Fibroblast of peridontal ligament (primary cell): ENCODE measurements around the gene RCC2.
"Not testable (repeated sequence)": the region's sequence is repeated elsewhere in the genome, so short reads cannot be mapped to it uniquely, and the experiment has no call there.

ENCODE experiments used
- DNase-seq: peaks from one replicate; pipeline ENCODE4 v3.0.0-alpha.2; 2010; ENCODE audit errors: extremely low read depth

The RCC2 gene

DNA sequence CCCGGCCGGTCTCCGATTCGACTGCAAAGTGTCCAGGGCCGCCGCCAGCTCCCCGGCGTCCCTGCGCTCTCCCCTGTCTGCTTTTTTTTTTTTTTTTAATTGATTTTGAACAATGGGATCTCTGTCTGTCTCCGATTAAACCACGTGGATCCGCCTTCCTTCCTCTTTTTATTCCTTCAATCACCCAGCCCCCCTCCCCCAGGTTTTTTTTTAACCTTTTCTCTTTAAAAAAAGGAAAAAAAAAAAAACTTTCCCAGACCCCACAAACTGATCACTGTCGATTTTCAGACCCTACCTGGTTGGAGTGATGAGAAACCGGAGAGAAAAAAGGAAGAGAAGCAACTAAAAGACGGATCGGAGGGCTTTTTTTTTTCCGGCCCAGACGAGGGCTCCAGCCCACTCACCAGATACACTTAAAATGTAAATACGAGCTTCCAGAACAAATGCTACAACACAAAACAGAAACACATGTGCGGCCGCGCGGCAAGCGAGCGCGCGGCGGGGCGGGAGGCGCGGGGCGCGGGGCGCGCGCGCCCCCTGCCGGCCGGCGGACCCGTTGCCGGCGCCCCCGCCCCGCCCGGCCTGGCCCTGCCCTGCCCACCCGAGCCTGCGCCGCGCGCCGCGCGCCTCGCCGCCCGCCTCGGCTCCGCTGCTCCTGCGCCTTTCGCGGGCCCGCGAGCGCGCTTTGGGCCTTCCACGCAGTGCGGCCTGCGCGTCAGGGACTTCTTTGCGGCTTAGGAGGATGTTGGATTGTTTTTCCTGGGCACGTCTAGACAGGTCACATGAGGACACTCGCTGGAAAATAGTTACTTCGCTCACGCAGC, at the start of gene RCC2:
TSS of gene RCC2 (minus strand) at position 428 of the 824 bp plus-strand sequence. CDS start 1,163 bp downstream, outside the sequence.
- DNase-seq, result peak; percentile 79

DNA sequence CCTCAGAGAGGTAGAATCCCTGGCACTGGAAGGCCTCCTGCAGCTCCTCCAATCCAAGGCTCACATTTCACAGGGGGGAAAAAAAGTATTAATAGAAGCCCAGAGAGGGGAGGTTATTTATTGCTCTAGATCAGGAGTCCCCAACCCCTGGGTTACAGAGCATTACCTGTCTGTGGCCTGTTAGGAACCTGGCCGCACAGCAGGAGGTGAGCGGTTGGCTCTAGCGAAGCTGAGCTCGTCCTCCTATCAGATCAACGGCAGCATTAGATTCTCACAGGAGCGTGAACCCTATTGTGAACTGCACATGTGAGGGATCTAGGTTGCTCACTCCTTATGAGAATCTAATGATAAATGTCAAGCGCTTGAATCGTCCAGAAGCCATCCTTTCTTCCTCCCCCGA, 46.8 kb upstream of the RCC2 start:
- no peak for DNase-seq

DNA sequence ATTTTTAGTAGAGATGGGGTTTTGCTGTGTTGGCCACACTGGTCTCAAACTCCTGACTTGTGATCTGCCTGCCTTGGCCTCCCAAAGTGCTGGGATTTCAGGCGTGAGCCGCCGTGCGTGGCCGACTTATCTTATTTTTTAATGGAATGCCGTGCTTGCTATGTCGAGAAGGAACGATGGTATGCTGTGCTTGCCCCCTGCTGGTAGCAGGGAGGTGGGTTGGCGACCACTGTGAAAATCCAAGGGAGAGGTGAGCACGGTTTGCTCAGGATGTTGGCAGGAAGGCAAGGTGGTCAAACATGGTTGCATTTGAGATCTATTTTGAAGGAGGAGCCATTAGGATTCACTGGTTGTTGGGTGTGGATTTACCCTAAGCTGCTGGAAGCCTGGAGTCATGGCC, 45.8 kb upstream of the RCC2 start:
- DNase-seq, result no peak

DNA sequence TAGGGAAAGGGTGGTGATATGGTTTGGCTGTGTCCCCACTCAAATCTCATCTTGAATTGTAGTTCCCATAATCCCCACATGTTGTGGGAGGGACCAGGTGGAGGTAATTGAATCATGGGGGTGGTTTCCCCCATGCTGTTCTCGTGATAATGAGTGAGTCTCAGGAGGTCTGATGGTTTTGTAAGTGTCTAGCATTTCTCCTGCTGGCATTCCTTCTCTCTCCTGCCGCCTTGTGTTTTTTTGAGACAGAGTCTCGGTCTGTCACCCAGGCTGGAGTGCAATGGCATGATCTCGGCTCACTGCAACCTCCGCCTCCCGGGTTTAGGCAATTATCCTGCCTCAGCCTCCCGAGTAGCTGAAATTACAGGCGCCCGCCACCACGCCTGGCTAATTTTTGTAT, 42.5 kb upstream of the RCC2 start:
- DNase-seq, result not testable (repeated sequence)

DNA sequence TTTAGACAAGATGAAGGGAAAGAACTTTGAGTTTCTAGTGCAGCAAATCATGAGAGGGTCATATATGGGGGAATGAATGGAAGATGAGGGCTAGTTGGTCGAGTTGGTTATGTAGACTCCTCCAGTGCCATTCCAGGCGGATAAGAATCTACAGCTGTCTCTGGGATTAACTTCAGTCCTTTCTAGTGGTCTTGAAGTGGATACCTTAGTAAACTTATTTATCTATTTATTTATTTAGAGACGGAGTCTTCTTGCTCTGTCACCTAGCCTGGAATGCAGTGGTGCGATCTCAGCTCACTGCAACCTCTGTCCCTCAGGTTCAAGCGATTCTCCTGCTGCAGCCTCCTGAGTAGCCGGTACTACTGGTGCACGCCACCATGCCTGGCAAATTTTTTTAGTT, 41.4 kb upstream of the RCC2 start:
- DNase-seq, result no peak

DNA sequence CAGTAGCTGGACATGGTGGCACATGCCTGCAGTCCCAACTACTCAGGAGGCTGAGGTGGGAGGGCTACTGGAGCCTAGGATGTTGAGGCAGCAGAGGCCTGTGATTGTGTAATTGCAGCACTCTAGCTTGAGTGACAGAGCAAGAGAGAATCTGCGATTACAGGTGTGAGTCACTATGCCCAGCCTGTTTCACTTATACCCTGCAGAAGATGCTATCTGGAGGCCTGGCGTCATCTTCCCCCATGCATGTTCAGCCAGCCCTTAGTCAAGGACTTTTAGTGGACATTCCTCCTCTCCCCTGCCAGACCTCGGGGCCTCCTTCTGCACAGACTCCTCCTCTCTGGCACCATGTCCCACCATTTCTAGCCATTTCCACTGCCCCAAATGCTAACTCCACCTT, 36.3 kb upstream of the RCC2 start:
- DNase-seq, result no peak

DNA sequence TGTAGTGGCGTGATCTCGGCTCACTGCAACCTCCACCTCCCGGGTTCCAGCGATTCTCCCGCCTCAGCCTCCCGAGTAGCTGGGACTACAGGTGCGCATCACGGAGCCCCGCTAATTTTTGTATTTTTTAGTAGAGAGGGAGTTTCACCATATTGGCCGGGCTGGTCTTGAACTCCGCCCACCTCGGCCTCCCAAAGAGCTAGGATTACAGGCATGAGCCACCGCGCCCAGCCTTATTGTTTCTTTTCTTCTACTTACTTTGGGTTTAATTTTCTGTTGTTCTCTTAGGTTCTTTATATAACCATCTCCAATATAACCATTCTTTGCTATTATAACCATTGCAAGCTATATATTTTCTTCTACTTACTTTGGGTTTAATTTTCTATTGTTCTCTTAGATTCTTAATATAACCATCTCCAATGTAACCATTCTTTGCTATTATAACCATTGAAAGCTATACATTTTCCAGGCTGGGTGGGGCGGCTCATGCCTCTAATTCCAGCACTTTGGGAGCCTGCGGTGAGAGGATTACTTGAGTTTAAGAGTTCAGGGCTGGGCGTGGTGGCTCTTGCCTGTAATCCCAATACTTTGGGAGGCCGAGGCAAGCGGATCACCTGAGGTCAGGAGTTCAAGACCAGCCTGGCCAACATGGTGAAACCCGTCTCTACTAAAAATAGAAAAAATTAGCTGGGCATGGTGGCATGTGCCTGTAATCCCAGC, 35.5 kb upstream of the RCC2 start:
- not testable (repeated sequence) for DNase-seq

DNA sequence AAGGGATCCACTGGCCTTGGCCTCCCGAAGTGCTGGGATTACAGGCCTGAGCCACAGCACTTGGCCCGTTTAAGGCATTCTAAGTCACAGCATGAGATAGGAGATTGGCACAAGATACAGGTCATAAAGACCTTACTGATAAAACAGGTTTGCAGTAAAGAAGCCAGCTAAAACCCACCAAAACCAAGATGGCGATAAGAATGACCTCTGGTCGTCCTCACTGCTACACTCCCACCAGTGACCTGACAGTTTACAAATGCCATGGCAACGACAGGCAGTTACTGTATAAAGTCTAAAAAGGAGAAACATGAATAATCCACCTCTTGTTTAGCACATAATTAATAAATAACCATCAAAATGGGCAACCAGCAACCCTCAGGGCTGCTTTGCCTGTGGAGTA, 33.3 kb upstream of the RCC2 start:
- DNase-seq, result no peak

DNA sequence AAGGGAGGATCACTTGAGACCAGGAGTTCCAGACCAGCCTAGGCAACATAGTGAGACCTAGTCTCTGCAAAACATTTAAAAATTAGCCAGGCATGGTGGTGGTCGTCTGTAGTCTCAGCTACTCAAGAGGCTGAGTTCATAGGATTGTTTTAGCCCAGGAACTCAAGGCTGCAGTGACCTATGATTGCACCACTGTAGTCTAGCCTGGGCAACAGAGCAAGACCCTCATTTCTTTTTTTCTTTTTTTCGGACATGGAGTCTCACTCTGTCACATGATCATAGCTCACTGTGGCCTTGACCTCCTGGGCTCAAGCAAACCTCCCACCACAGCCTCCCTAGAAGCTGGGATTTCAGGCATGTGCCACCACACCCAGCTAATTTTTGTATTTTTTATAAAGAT, 31.9 kb upstream of the RCC2 start:
- DNase-seq, result no peak

DNA sequence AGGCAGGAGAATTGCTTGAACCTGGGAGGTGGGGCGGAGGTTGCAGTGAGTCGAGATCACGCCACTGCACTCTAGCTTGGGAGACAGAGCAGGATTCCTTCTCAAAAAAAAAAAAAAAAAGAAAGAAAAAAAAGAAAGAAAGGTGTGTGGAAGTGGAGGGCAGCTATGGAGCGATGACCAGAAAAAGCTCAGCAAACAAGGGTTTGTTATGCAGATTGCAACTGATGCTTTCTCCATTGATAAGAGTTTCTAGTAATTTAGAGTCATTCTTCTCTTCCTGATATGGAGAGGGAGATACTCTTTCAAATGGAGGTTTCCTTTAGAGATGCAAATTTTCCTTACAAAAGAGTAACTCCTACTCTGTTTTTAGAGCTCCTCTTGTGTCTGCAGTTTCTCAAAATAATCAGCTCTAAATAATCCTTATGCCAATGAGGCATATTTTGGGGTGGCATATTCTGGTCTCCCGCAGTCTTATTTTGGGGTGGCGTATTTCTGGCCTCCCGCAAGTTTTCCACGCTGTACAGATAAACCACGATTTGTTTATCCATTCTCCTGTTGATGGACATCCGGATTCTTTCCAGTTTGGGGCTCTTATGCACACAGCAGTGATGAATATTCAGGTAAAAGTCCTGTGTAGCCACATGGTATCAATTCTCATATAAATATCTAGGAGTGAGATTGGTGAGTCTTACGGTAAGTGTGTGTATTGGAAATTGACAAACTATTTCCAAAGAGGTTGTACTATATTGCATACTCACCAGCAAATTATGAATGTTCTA, 30.7 kb upstream of the RCC2 start:
- DNase-seq, result no peak

DNA sequence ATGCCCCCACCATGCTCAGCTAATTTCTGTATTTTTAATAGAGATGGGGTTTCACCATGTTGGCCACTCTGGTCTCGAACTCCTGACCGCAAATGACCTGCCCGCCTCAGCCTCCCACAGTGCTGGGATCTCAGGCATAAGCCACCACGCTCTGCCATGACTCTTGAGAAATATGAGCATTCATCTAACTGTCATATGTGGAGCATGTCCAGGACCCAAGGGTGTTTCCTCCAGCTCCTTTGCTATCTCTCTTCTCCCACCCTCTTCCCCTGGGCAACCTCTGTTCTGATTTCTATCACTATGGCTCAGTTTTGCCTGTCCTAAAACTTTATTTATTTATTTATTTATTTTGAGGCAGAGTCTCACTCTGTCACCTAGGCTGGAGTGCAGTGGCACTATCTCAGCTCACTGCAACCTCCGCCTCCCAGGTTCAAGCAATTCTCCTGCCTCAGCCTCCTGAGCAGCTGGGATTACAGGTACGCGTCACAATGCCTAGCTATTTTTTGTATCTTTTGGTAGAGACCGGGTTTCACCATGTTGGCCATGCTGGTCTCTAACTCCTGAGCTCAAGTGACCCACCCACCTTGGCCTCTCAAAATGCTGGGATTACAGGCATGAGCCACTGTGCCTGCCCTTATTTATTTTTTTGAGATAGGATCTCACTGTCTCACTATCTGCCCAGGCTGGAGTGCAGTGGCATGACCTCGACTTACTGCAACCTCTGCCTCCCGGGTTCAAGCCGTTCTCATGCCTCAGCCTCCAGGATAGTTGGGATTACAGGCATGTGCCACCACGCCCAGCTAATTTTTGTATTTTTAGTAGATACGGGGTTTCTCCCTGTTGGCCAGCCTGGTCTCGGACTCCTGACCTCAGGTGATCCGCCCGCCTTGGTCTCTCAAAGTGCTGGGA, 29.1 kb upstream of the RCC2 start:
- not testable (repeated sequence) for DNase-seq

DNA sequence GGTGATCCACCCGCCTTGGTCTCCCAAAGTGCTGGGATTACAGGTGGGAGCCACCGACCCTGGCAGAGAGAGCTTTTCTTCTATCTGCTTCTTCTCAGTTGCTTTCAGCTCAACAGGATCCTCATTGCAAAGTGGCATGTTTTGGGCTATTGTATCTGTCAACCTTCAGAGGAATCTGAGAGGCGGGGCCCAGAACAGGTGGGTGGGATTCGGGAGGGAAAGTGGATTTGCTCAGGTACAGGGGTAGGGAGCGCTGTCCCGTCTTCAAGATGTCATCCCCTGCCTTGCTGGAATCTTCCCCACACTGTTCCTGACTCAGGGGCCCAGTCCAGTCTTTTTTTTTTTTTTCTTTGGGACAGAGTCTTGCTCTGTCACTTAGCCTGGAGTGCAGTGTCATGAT, 26.9 kb upstream of the RCC2 start:
- no peak for DNase-seq

DNA sequence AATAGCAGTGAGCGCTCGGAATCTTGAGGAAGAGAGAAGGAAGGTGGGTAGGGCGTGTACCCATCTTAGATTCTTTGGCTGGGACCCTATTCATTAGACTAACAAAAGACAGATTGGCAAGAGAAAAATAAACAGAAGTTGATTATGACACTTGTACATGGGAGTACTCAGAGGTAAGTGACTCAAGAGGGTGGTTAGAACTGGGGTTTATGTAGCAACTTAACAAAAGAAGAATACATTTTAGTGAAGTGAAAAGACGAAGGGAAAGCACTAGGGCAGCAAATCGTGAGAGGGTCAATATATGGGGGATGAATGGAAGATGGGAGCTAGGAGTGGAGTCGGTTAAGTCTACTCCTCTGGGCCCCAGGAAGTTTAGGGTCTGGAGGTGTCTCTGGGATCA, 25.8 kb upstream of the RCC2 start:
- no peak for DNase-seq

DNA sequence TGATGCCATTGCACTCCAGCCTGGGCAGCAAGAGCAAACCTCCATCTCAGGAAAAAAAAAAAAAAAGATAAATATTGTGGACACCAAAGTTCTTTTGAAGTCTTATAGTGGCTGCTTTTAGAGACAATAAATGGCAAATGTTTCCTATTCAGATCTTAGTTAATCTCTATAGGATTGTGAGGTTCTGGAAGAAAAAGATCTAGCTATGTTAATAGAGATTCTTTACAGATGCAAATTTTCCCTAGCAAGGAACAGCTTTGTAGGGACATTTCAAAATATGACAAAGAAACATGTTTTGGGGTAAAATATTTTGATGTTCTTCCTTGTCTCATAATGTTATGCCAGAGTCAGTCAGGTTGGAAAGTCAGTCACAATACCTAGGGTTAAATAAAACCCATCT, 24.5 kb upstream of the RCC2 start:
- DNase-seq, result no peak

DNA sequence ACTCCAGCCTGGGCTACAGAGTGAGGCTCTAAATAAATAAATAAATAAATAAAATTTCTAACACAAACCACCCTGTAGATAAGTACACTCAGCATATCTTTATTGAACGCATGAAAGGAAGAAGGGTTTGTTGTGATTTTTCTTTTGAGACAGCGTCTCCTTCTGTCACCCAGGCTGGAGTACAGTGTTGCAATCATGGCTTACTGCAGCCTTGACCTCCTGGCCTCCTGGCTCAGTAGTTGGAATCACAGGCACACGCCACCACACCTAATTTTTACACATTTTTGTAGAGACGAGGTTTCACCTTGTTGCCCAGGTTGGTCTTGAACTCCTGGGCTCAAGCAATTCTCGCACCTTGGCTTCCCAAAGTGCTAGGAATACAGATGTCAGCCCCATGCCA, 23.2 kb upstream of the RCC2 start:
- DNase-seq, result no peak

DNA sequence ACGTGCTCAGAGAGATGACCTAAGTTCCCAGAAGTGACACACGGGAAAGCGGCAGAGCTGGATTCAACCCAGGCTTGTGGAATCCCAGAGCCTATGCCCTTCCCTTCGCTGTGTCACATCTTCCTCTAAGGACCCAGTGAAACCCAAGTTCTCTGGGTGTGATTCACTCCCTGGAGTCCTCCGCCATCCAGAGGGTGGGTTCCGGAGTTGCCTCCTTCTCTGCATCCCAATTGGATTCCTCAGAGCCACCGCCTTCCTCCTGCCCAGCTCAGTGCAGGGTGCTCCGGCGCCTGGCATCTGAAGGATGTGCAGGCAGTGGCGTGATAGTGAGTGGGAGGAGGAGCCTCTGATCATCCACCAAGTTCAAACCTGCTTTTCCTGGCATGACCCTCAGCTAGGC, 20.7 kb upstream of the RCC2 start:
- DNase-seq, result no peak

DNA sequence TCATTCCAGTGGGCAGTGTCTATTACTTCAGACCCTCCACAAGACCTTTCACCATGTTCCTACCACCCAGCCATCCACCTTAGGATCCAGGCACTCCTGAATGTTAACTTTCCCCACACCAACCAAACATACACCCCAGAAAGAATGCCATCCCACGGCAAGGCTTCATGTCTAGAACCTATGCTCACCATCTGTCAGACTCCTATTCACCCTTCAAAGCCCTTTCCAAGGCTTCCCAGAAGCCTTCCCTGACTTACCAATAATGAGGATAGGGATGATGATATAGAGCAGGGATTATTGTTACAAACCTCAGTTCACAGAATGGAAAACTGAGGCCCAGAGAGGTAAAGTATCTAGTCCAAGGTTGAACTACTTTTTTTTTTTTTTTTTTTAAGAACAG, 19.3 kb upstream of the RCC2 start:
- no peak for DNase-seq

DNA sequence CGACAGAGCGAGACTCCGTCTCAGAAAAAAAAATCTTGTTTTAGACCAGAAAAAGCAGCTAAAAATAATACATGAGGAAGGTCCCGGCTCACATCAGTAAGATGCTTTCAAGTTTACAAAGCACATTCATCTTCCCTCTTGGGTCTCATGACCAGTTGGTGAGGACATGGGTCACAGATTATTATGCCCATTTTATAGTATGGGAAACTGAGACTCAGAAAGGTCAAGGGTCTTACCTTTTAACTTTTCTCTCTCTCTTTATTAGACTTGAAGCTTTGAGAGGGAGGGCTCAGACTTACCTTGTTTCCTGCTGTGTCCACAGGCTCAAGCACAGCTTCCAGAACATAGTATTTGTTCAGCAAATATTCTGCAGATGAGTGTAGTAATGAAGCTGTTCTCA, 13.2 kb upstream of the RCC2 start:
- DNase-seq, result no peak

DNA sequence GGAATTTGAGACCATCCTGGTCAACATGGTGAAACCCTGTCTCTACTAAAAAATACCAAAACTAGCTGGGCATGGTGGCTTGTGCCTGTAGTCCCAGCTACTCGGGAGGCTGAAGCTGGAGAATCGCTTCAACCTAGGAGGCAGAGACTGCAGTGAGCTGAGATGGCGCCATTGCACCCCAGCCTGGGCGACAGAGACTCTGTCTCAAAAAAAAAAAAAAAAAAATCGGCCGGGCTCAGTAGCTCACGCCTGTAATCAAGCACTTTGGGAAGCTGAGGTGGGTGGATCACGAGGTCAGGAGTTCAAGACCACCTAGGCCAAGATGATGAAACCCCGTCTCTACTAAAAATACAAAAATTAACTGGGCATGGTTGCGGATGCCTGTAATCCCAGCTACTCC, 12.7 kb upstream of the RCC2 start:
- not testable (repeated sequence) for DNase-seq

DNA sequence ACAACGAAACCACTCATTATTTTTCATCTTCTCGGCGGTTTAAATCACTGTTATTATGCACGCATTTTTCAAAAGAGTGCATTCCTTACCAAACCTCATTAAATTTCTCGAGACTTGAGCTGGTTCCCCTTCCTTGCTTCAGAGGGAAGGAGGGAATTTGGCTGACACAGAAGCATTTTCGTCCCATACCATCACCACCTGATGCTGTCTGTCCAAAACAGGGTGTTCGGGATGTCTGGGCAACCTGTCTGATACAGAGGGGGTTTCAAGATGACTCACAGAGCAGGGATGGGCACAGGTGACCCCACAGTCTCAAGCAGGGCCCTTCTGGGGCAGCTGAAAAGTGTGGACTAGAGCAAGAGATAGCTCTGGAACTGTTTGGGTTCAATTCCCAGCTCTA, 12.3 kb upstream of the RCC2 start:
- DNase-seq, result peak; percentile 10

DNA sequence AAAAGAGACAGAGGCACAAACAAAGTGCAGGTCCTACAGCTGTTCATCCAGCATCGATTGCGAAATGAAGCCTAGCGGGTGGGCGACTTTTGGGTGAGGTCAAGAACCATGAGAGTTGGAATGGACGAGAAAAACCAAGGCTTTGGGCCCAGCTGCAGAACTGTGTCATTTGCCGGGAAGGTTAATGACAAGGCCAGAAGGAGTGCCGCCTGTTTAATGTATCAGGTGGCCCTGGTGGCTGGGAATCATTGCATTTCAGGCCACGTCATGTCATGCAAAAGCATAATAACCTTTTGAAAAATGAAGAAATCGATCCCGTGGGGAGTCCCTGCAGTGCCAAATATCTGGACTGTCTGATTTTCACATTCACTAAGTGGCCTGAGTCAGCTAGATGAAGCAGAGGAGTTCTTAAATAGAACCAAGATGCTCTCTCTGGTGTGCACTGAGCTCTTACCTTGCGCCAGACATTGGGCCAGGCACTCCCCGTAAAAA, 8.1 kb upstream of the RCC2 start:
- peak; percentile 14 for DNase-seq
